Mesenchymal stem cell (in vitro differentiated cells and primary cell): ENCODE data around the gene LRCH4.
A peak's percentile ranks its signal among the peaks of the same experiment; 100 is the strongest.

Source experiments
- DNase-seq: peaks from one replicate; pipeline ENCODE4 v3.0.0-alpha.2; 2013
- H2AFZ ChIP-seq: one replicate; pipeline ENCODE4 v1.6.1; 2013; ENCODE audit warnings: low read depth, mild to moderate bottlenecking, control low read depth, inconsistent platforms, low read length, moderate library complexity
- H2AK5ac ChIP-seq: 2 replicates; pipeline ENCODE4 v1.6.1; 2013; ENCODE audit warnings: low read length, moderate library complexity, mild to moderate bottlenecking, inconsistent platforms; ENCODE audit not compliant: severe bottlenecking
- H2BK120ac ChIP-seq: one replicate; pipeline ENCODE4 v1.6.1; 2013; ENCODE audit warnings: low read depth, mild to moderate bottlenecking, inconsistent platforms, low read length, moderate library complexity
- H2BK12ac ChIP-seq, 2 experiments: one replicate each; pipeline ENCODE4 v1.6.1; 2013; ENCODE audit warnings: inconsistent platforms in 2 of 2, low read length in 2 of 2, mild to moderate bottlenecking in 2 of 2, moderate library complexity in 2 of 2, control low read depth in 1 of 2
- H2BK15ac ChIP-seq: one replicate; pipeline ENCODE4 v1.6.1; 2013; ENCODE audit warnings: mild to moderate bottlenecking, low read depth, inconsistent platforms; ENCODE audit not compliant: poor library complexity, severe bottlenecking
- H2BK5ac ChIP-seq: 2 replicates; pipeline ENCODE4 v1.6.1; 2013; ENCODE audit warnings: low read depth, mild to moderate bottlenecking, low read length, control low read depth, inconsistent platforms; ENCODE audit not compliant: poor library complexity, severe bottlenecking
- H3K14ac ChIP-seq, 2 experiments: one replicate each; pipeline ENCODE4 v1.6.1; 2013; ENCODE audit warnings: inconsistent platforms in 2 of 2, low read length in 2 of 2, control low read depth in 1 of 2, mild to moderate bottlenecking in 1 of 2, moderate library complexity in 1 of 2
- H3K18ac ChIP-seq, 2 experiments: one replicate each; pipeline ENCODE4 v1.6.1; 2013; ENCODE audit warnings: inconsistent platforms in 2 of 2, low read length in 2 of 2, control low read depth in 1 of 2, low read depth in 1 of 2, mild to moderate bottlenecking in 1 of 2
- H3K23ac ChIP-seq, 2 experiments: one replicate each; pipeline ENCODE4 v1.6.1; 2013; ENCODE audit warnings: inconsistent platforms in 2 of 2, low read length in 2 of 2, mild to moderate bottlenecking in 2 of 2, moderate library complexity in 2 of 2, control low read depth in 1 of 2
- H3K27ac ChIP-seq: 2 replicates; pipeline ENCODE4 v1.5.1; 2013; ENCODE audit warnings: mild to moderate bottlenecking, moderate library complexity, low read length, control low read depth, inconsistent platforms; ENCODE audit not compliant: poor library complexity, severe bottlenecking
- H3K27me3 ChIP-seq, 2 experiments: 2 replicates each; pipeline versions ENCODE4 v1.6.1 to v1.7.0; 2013; ENCODE audit warnings: low read length in 2 of 2, mild to moderate bottlenecking in 2 of 2, moderate library complexity in 2 of 2, control low read depth in 1 of 2, inconsistent platforms in 1 of 2; ENCODE audit not compliant: control insufficient read depth in 1 of 2, insufficient read depth in 1 of 2
- H3K36me3 ChIP-seq, 2 experiments: 2 replicates each; pipeline versions ENCODE4 v1.6.1 to v1.7.0; 2013; ENCODE audit warnings: low read length in 2 of 2, control low read depth in 1 of 2, inconsistent platforms in 1 of 2, low read depth in 1 of 2, mild to moderate bottlenecking in 1 of 2; ENCODE audit not compliant: insufficient read depth in 2 of 2, control insufficient read depth in 1 of 2
- H3K4ac ChIP-seq, 2 experiments: one replicate each; pipeline ENCODE4 v1.6.1; 2013; ENCODE audit warnings: inconsistent platforms in 2 of 2, low read length in 2 of 2, mild to moderate bottlenecking in 2 of 2, moderate library complexity in 2 of 2, control low read depth in 1 of 2, low read depth in 1 of 2
- H3K4me1 ChIP-seq: 2 replicates; pipeline ENCODE4 v1.6.1; 2013; ENCODE audit warnings: low read depth, low read length, control low read depth; ENCODE audit not compliant: control insufficient read depth, insufficient read depth
- H3K4me2 ChIP-seq: 2 replicates; pipeline ENCODE4 v1.6.1; 2013; ENCODE audit warnings: low read length, mild to moderate bottlenecking, inconsistent platforms; ENCODE audit not compliant: poor library complexity, severe bottlenecking
- H3K4me3 ChIP-seq, 2 experiments: 2 replicates each; pipeline versions ENCODE4 v1.5.1 to v1.7.0; 2013; ENCODE audit warnings: low read length in 2 of 2, mild to moderate bottlenecking in 2 of 2, control low read depth in 1 of 2, low read depth in 1 of 2; ENCODE audit not compliant: insufficient read depth in 1 of 2
- H3K79me1 ChIP-seq: replicated peaks from 2 replicates; pipeline ENCODE4 v1.6.1; 2013; ENCODE audit warnings: mild to moderate bottlenecking, control low read depth, low read length, inconsistent platforms; ENCODE audit not compliant: poor library complexity, severe bottlenecking
- H3K9ac ChIP-seq: 2 replicates; pipeline ENCODE4 v1.7.0; 2013; ENCODE audit warnings: mild to moderate bottlenecking, low read length, moderate library complexity
- H3K9me3 ChIP-seq: 2 replicates; pipeline ENCODE4 v1.7.0; 2013; ENCODE audit warnings: mild to moderate bottlenecking, low read length; ENCODE audit not compliant: control insufficient read depth
- H4K8ac ChIP-seq: one replicate; pipeline ENCODE4 v1.6.1; 2013; ENCODE audit warnings: inconsistent platforms, mild to moderate bottlenecking, low read length, moderate library complexity
- H4K91ac ChIP-seq: one replicate; pipeline ENCODE4 v1.6.1; 2013; ENCODE audit warnings: mild to moderate bottlenecking, low read length, inconsistent platforms
- WGBS: methylation state at CpG from one replicate; pipeline ENCODE4 v1.1.7; 2013; ENCODE audit warnings: mixed read lengths; 5-methylcytosine and 5-hydroxymethylcytosine counted together

Gene LRCH4

GRCh38 chr7:100611983-100612729 lies 26.2 kb upstream of the LRCH4 start, which contains the start of gene MOSPD3:
Gene MOSPD3 (plus strand): TSS chr7:100612540. CDS start chr7:100612792, 252 bp downstream.
- H3K23ac ChIP-seq = no peak within 1 kb of the TSS
- peak within 1 kb of the TSS; percentile 66 for H2AFZ ChIP-seq
- no peaks in the 10 kb centered on the region for H3K9me3 ChIP-seq
- peak within 1 kb of the TSS; percentile 64 for H2BK120ac ChIP-seq
- peak within 1 kb of the TSS in 1 of 2 experiments; percentile 61 for H3K14ac ChIP-seq
- peak within 1 kb of the TSS; percentile 77 for H2BK15ac ChIP-seq
- no peak within 1 kb of the TSS for H2AK5ac ChIP-seq
- H3K27ac ChIP-seq = peak within 1 kb of the TSS; percentile 82
- H3K27me3 ChIP-seq = no peaks in the 10 kb centered on the region
- H3K9ac ChIP-seq = peak within 1 kb of the TSS; percentile 90
- H3K4me2 ChIP-seq = peak within 1 kb of the TSS; percentile 93
- H3K4me1 ChIP-seq = peaks cover 15% of the 10 kb centered on the region
- peak within 1 kb of the TSS; percentile 87 for H4K91ac ChIP-seq
- H3K79me1 ChIP-seq = peaks cover 15% of the 10 kb centered on the region
- peaks cover 9 to 18% of the 10 kb centered on the region in 2 experiments for H3K36me3 ChIP-seq
- peak within 1 kb of the TSS; percentile 90 for H4K8ac ChIP-seq
- peak within 1 kb of the TSS; percentile 71 for H2BK5ac ChIP-seq
- H2BK12ac ChIP-seq = peak within 1 kb of the TSS; percentile 40 to 67
- peak within 1 kb of the TSS in 1 of 2 experiments; percentile 40 for H3K4ac ChIP-seq
- H3K18ac ChIP-seq = peak within 1 kb of the TSS; percentile 81 to 97
- WGBS = under 1% methylated on average over 44 of the region's 61 CpGs
- DNase-seq = peak; percentile 100
- H3K4me3 ChIP-seq = peak within 1 kb of the TSS; percentile 72 to 84

DNA sequence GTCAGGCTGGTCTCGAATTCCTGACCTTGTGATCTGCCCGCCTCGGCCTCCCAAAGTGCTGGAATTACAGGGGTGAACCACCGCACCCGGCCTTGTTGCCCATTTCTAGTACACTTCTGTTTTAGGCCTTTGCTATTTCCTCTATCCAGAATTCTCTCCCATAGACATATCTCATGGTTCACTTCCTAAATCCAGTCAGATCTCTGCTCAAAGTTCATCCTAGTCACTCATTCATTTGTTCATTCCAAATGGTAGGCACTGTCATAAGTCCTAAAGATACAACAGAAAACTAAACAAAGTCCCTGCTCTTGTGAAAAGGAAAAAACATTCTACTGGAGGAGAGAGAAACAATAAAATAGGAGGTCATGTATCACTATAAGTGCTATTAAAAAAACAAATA lies 24.0 kb upstream of the LRCH4 start:
- Histone ChIP-seq H2BK15ac (no peak overlapping the region), H3K23ac (no peak overlapping the region), H3K79me1 (peaks cover 15% of the 10 kb centered on the region), H2AFZ (no peak overlapping the region), H3K18ac (no peak overlapping the region), H2BK12ac (no peak overlapping the region), H4K8ac (no peak overlapping the region), H3K14ac (no peak overlapping the region), H4K91ac (no peak overlapping the region), H3K27me3 (no peaks in the 10 kb centered on the region), H3K4me3 (no peak overlapping the region), H3K36me3 (peaks cover 4 to 37% of the 10 kb centered on the region in 2 experiments), H3K4me2 (no peak overlapping the region), H2BK5ac (no peak overlapping the region), H2BK120ac (no peak overlapping the region), H3K9ac (no peak overlapping the region), H3K4me1 (peaks cover 23% of the 10 kb centered on the region), H3K27ac (no peak overlapping the region), H3K4ac (no peak overlapping the region), H3K9me3 (no peaks in the 10 kb centered on the region), H2AK5ac (no peak overlapping the region)
- no peak for DNase-seq
- WGBS = 95% methylated on average over 5 of the region's 5 CpGs

GRCh38 chr7:100607111-100607510 lies 21.2 kb upstream of the LRCH4 start:
- Histone ChIP-seq H3K36me3 (peaks cover 0 to 35% of the 10 kb centered on the region in 2 experiments), H2BK5ac (no peak overlapping the region), H3K79me1 (no peaks in the 10 kb centered on the region), H3K4ac (no peak overlapping the region), H3K27me3 (no peaks in the 10 kb centered on the region), H3K9ac (peak overlapping the region; percentile 22), H2BK12ac (no peak overlapping the region), H3K18ac (no peak overlapping the region), H3K4me1 (peaks cover 32% of the 10 kb centered on the region), H3K14ac (no peak overlapping the region), H2BK15ac (no peak overlapping the region), H3K23ac (no peak overlapping the region), H3K9me3 (no peaks in the 10 kb centered on the region), H4K91ac (peak overlapping the region; percentile 20), H2AFZ (no peak overlapping the region), H4K8ac (peak overlapping the region; percentile 58), H3K27ac (no peak overlapping the region), H2AK5ac (no peak overlapping the region), H3K4me2 (no peak overlapping the region), H3K4me3 (no peak overlapping the region), H2BK120ac (no peak overlapping the region)
- no peak for DNase-seq
- WGBS = 92% methylated on average over 8 of the region's 8 CpGs

GRCh38 chr7:100606313-100606712 lies 20.4 kb upstream of the LRCH4 start:
- Histone ChIP-seq H2BK12ac (no peak overlapping the region), H2BK15ac (no peak overlapping the region), H3K9ac (no peak overlapping the region), H3K4me2 (no peak overlapping the region), H2BK120ac (no peak overlapping the region), H3K23ac (no peak overlapping the region), H3K36me3 (peaks cover 0 to 35% of the 10 kb centered on the region in 2 experiments), H3K27me3 (no peaks in the 10 kb centered on the region), H3K18ac (no peak overlapping the region), H3K14ac (no peak overlapping the region), H3K4me3 (no peak overlapping the region), H4K91ac (no peak overlapping the region), H4K8ac (no peak overlapping the region), H3K9me3 (no peaks in the 10 kb centered on the region), H3K4me1 (peaks cover 37% of the 10 kb centered on the region), H3K4ac (no peak overlapping the region), H2BK5ac (no peak overlapping the region), H3K79me1 (no peaks in the 10 kb centered on the region), H3K27ac (no peak overlapping the region), H2AK5ac (no peak overlapping the region), H2AFZ (no peak overlapping the region)
- DNase-seq = no peak
- whole genome bisulfite sequencing = 93% methylated on average over 12 of the region's 12 CpGs
